GM21576 (cell line): ENCODE measurements around the gene TBKBP1.

ENCODE experiments used
- ATAC-seq: cut with Tn5 transposase; IDR thresholded peaks from one replicate; pipeline ENCODE4 v1.9.1; 2021; ENCODE audit warnings: mild to moderate bottlenecking, moderate library complexity; ENCODE audit not compliant: unreplicated experiment

The TBKBP1 gene

GRCh38 chr17:47712330-47713023 lies 18.5 kb downstream of the TBKBP1 start:
- no peak for ATAC-seq

- no peak for ATAC-seq
These were observed 20.2 kb downstream of the TBKBP1 start for GRCh38 chr17:47713980-47714700.

GRCh38 chr17:47714773-47715396 lies 20.9 kb downstream of the TBKBP1 start:
- no peak for ATAC-seq

- ATAC-seq: no peak
These were observed 21.8 kb downstream of the TBKBP1 start for GRCh38 chr17:47715669-47716325.

GRCh38 chr17:47716375-47716774 lies 22.4 kb downstream of the TBKBP1 start:
- no peak for ATAC-seq

- ATAC-seq: no peak
These were observed 23.3 kb downstream of the TBKBP1 start for GRCh38 chr17:47717261-47717697.

GRCh38 chr17:47717979-47718621 lies 24.1 kb downstream of the TBKBP1 start:
- ATAC-seq: no peak

GRCh38 chr17:47718634-47719405 lies 24.9 kb downstream of the TBKBP1 start:
- ATAC-seq: no peak

GRCh38 chr17:47719411-47720152 lies 25.6 kb downstream of the TBKBP1 start:
- no peak for ATAC-seq

GRCh38 chr17:47720196-47720595 lies 26.2 kb downstream of the TBKBP1 start:
- no peak for ATAC-seq

GRCh38 chr17:47720754-47721533 lies 27.0 kb downstream of the TBKBP1 start:
- no peak for ATAC-seq

GRCh38 chr17:47721725-47722124 lies 27.8 kb downstream of the TBKBP1 start:
- ATAC-seq: no peak

GRCh38 chr17:47724705-47725104 lies 30.7 kb downstream of the TBKBP1 start:
- no peak for ATAC-seq

- no peak for ATAC-seq
These were observed 31.6 kb downstream of the TBKBP1 start for GRCh38 chr17:47725446-47726111.

GRCh38 chr17:47726796-47727703 lies 33.1 kb downstream of the TBKBP1 start:
- no peak for ATAC-seq

GRCh38 chr17:47727704-47728036 lies 33.7 kb downstream of the TBKBP1 start:
- ATAC-seq: no peak

- no peak for ATAC-seq
These were observed 34.4 kb downstream of the TBKBP1 start for GRCh38 chr17:47728214-47728877.
